ENCODE data around the gene UPK3A.
"Not testable (repeated sequence)": the region's sequence is repeated elsewhere in the genome, so short reads cannot be mapped to it uniquely, and the experiment has no call there.

UPK3A gene

GRCh38 chr22:45253039-45253641 is 31.6 kb upstream of the UPK3A start:
- H3K36me3 ChIP-seq: no peaks in the 10 kb centered on the region
- H3K27ac ChIP-seq: no peak overlapping the region
- no peak overlapping the region for H3K4me3 ChIP-seq (ENCODE audit: low read depth in 1 of 2, low read length in 1 of 2)
- H3K4me1 ChIP-seq (ENCODE audit: control insufficient read depth in 1 of 2, insufficient read depth in 1 of 2, low read depth in 1 of 2, low read length in 1 of 2): no peaks in the 10 kb centered on the region
- no peaks in the 10 kb centered on the region for H3K9me3 ChIP-seq
- H3K27me3 ChIP-seq: no peaks in the 10 kb centered on the region
- no peak for TF ChIP-seq CTCF (IDR thresholded peaks at IDR 0.05)

GRCh38 chr22:45254388-45254787 is 30.4 kb upstream of the UPK3A start:
- no peak for TF ChIP-seq CTCF (IDR thresholded peaks at IDR 0.05)
- no peaks in the 10 kb centered on the region for H3K9me3 ChIP-seq
- no peaks in the 10 kb centered on the region for H3K27me3 ChIP-seq
- H3K27ac ChIP-seq: no peak overlapping the region
- no peaks in the 10 kb centered on the region for H3K36me3 ChIP-seq
- no peak overlapping the region for H3K4me3 ChIP-seq (ENCODE audit: low read depth in 1 of 2, low read length in 1 of 2)
- H3K4me1 ChIP-seq (ENCODE audit: control insufficient read depth in 1 of 2, insufficient read depth in 1 of 2, low read depth in 1 of 2, low read length in 1 of 2): no peaks in the 10 kb centered on the region

GRCh38 chr22:45254789-45255278 is 29.9 kb upstream of the UPK3A start:
- H3K27ac ChIP-seq: no peak overlapping the region
- no peaks in the 10 kb centered on the region for H3K9me3 ChIP-seq
- no peaks in the 10 kb centered on the region for H3K36me3 ChIP-seq
- no peak for TF ChIP-seq CTCF (IDR thresholded peaks at IDR 0.05)
- no peaks in the 10 kb centered on the region for H3K4me1 ChIP-seq (ENCODE audit: control insufficient read depth in 1 of 2, insufficient read depth in 1 of 2, low read depth in 1 of 2, low read length in 1 of 2)
- no peak overlapping the region for H3K4me3 ChIP-seq (ENCODE audit: low read depth in 1 of 2, low read length in 1 of 2)
- no peaks in the 10 kb centered on the region for H3K27me3 ChIP-seq

- not testable (repeated sequence) for H3K4me3 ChIP-seq (ENCODE audit: low read depth in 1 of 2, low read length in 1 of 2); H3K4me1 ChIP-seq (ENCODE audit: control insufficient read depth in 1 of 2, insufficient read depth in 1 of 2, low read depth in 1 of 2, low read length in 1 of 2); H3K27ac ChIP-seq; H3K9me3 ChIP-seq; H3K27me3 ChIP-seq; H3K36me3 ChIP-seq
These were observed 26.8 kb upstream of the UPK3A start for GRCh38 chr22:45257941-45258340.

- Histone ChIP-seq H3K4me1 (ENCODE audit: control insufficient read depth in 1 of 2, insufficient read depth in 1 of 2, low read depth in 1 of 2, low read length in 1 of 2) (peaks cover 15 to 16% of the 10 kb centered on the region in 2 experiments), H3K27ac (no peak overlapping the region), H3K4me3 (ENCODE audit: low read depth in 1 of 2, low read length in 1 of 2) (no peak overlapping the region), H3K36me3 (no peaks in the 10 kb centered on the region), H3K9me3 (no peaks in the 10 kb centered on the region), H3K27me3 (no peaks in the 10 kb centered on the region)
- no peak for TF ChIP-seq CTCF (IDR thresholded peaks at IDR 0.05)
These were observed 24.9 kb upstream of the UPK3A start for GRCh38 chr22:45259754-45260394.

- H3K4me1 ChIP-seq (ENCODE audit: control insufficient read depth in 1 of 2, insufficient read depth in 1 of 2, low read depth in 1 of 2, low read length in 1 of 2): peaks cover 15 to 16% of the 10 kb centered on the region in 2 experiments
- not testable (repeated sequence) for H3K4me3 ChIP-seq (ENCODE audit: low read depth in 1 of 2, low read length in 1 of 2); H3K36me3 ChIP-seq; H3K27ac ChIP-seq; H3K27me3 ChIP-seq; H3K9me3 ChIP-seq
These were observed 24.4 kb upstream of the UPK3A start for GRCh38 chr22:45260395-45260759.
